ENCODE measurements around the gene PRKCG.
"Not testable (repeated sequence)": the region's sequence is repeated elsewhere in the genome, so short reads cannot be mapped to it uniquely, and the experiment has no call there.

Gene PRKCG

DNA sequence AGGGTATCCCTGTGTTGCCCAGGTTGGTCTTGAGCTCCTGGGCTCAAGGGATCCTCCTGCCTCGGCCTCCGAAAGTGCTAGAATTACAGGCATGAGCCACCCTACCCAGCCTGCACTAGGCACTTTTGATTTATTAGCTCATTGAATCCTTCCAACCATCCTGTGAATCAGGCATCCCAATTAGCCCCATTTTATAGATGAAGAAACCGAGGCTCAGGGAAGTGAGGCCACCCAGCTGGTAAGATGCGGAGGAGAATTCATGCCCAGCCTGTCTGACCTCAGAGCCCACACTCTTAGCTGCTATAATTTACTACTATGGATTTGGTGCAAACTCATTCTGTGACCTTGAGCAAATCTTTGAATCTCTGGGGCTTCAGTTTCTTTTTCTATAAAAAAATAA is 62.9 kb downstream of the PRKCG start:
- DNase-seq (ENCODE audit: low read depth), result no peak

DNA sequence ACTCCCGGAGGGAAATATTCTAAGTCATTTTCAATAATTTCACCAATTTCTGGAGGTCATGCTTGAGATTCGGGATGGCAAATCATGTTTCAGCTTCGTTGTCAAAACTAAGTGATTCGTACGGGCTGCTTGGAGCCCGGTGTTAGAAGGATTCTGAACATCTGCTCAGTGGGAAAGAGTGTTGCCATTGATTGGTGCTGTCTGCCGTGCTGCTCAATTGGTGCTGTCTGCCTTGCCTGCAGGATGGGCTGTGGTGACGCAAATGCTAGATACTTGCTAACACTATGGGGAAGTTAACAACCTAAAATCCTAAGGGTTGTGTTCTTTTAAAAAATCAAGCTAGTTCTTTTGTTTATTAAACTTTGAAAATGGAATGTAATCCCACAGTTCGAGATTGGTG is 63.4 kb downstream of the PRKCG start:
- no peak for DNase-seq (ENCODE audit: low read depth)

DNA sequence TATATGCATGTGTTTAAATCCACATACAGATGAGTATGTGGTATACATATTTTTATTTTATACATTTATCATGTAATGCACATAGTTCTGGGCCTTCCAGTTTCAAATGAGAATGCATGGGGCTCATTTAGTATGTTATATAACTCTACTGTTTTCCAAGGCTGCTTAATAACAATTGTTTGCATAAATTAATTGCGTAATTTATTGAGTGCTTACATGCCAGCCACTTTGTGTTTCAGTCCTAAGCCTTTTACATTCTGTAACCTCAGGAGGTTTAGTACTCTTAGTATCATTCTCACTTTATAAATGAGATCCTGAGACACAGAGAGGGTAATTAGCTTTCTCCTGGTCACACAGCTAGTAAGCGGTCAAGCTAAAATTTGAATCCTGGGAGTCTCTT is 64.0 kb downstream of the PRKCG start:
- no peak for DNase-seq (ENCODE audit: low read depth)

DNA sequence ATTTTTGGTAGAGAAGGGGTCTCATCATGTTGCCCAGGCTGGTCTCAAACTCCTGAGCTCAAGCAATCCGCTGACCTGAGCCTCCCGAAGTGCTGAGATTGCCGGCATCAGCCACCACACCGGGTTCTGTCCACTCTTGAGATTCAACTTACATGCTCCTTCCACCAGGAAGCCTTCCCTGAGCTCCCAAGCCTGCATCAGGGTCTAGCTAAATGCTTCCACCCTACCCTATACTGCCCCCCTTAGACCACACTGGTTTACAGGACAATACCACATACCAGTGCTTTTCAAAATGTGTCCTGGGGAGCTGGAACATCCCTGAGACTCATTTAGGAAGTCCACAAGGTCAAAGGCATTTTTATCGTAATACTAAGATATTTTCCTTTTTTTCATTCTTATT is 65.6 kb downstream of the PRKCG start:
- no peak for DNase-seq (ENCODE audit: low read depth)

DNA sequence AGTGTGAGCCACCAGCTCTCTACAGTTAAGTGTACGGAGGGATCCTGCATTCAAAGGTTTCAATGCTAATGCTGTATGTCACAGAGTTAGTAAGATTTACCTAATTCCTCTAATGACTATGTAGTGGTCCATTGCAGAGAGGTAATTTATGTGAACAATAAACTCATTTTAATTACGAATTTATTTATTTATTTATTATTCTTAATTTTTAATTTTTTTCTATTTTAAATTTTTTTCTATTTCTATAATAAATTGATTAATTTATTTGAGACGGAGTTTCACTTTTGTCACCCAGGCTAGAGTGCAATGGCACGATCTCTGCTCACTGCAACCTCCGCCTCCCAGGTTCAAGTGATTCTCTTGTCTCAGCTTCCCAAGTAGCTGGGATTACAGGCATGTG is 66.6 kb downstream of the PRKCG start:
- not testable (repeated sequence) for DNase-seq (ENCODE audit: low read depth)

DNA sequence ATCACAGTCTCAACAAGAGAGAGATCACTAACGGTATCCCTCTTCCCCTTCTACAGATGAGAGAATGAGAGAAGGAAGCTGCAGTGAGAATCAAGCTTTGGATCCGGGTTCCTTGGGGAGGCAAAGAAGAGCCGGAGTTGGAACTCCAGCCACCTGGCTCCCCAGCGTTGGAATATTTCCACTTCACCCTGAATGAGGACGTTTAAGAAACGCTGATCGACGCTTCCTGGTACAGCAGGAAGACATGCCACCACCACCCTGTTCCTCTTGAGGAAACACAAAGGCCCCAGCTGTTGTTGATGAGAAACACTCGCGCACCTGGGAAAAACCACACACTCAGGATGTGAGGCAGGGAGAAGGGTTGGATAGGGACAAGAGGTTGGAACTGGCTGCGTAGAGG is 69.4 kb downstream of the PRKCG start:
- DNase-seq (ENCODE audit: low read depth), result no peak

DNA sequence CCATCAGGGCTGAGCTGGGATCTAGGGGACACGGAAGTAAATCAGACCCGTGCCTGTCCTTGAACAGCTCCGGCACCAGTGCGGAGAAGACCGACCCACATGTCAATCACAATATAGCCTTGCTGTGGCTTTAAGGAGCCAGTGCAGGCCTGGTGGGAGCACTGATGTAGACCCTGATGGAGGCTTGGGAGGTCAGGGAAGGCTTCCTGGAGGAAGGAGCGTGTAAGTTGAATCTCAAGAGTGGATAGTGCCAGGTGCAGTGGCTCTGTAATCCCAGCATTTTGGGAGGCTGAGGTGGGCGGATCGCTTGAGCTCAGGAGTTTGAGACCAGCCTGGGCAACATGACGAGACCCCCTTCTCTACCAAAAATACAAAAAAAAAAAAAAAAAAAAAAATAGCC is 70.0 kb downstream of the PRKCG start:
- no peak for DNase-seq (ENCODE audit: low read depth)

DNA sequence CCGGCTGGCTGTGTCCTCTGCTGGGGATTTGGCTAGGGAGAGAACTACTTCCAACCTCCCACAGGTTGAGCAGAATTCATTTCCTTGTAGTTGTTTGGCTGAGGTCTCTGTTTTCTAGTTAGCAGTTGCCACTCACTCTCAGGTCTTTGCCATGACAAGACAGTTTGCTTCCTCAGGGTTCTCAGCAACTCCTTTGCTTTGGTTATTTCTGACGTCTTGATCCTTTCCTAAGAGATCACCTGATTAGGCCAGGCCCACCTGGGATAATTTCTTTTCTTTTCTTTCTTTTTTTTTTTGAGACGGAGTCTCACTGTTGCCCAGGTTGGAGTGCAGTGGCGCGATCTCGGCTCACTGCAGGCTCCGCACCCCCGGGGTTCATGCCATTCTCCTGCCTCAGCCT is 71.4 kb downstream of the PRKCG start:
- no peak for DNase-seq (ENCODE audit: low read depth)

Data from stimulated activated CD8-positive, alpha-beta memory T cell treated with anti-CD3 and anti-CD28 coated beads, Interleukin-12 subunit alpha, Interleukin-12 subunit beta, amount 100 ng/mL, for 4 hours (primary cell).